HL-60 (cell line): ENCODE results near the gene C2CD4D.

ENCODE experiments used
- CTCF ChIP-seq: IDR thresholded peaks from one replicate; pipeline ENCODE4 v1.5.1; 2011; ENCODE audit warnings: low read length, control low read depth, inconsistent platforms; ENCODE audit not compliant: insufficient read depth
- GABPA ChIP-seq: IDR thresholded peaks from 2 replicates; pipeline ENCODE4 v1.6.1; 2012; ENCODE audit warnings: low read depth
- POLR2AphosphoS5 ChIP-seq: IDR thresholded peaks from 2 replicates; pipeline ENCODE4 v1.6.1; 2012; ENCODE audit warnings: low read depth
- SPI1 ChIP-seq: IDR thresholded peaks from 2 replicates; pipeline ENCODE4 v1.6.1; 2012; ENCODE audit warnings: low read depth, mild to moderate bottlenecking, borderline replicate concordance

DNA sequence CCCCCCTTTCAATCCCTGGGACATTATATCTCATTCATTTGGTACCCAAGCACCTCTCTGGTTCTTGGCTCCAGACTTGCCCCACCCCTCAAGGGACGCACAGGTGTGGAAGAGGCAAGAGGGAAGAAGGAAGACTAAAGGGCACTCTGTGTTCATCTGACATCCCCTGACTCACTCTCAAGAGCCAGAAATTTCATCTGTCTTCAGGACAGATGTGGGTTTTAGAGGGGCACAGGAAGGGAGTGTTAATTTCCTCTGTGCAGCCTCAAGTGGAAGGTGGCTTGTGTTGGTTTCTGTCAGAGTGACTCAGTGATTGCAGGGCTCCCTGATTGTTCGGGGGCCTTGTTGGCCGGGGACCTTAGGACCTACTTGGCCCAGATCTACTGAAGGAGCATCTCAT, 2.4 kb downstream of the C2CD4D start:
- TF ChIP-seq CTCF = no peak
- TF ChIP-seq GABPA = no peak
- no peak for TF ChIP-seq POLR2AphosphoS5
- no peak for TF ChIP-seq SPI1
